K562 (cell line): Measurements from ENCODE around the gene CALML3. TPM values are rescaled to one million over a fixed set of nuclear protein-coding genes. Genes with fewer than 3 reads are reported as not detected.

Source experiments
- ADNP ChIP-seq: fragments of 200-800 bp; sonication (Bioruptor generic); IDR thresholded peaks from 2 replicates; pipeline ENCODE4 v1.6.1; 2016; ENCODE audit warnings: missing genetic modification characterization, missing compliant biosample characterization
- DDX20 ChIP-seq: fragments of 450-650 bp; IDR thresholded peaks from 2 replicates; pipeline ENCODE4 v1.6.1; 2016; ENCODE audit warnings: missing genetic modification characterization, low read depth, mild to moderate bottlenecking, missing compliant biosample characterization, moderate library complexity
- DIDO1 ChIP-seq: fragments of 450-650 bp; IDR thresholded peaks from 2 replicates; pipeline ENCODE4 v1.6.1; 2016; ENCODE audit warnings: low read depth, missing biosample characterization, missing genetic modification characterization
- HDGF ChIP-seq: fragments of 450-650 bp; IDR thresholded peaks from 2 replicates; pipeline ENCODE4 v1.6.1; 2016
- KDM2B ChIP-seq: fragments of 250-450 bp; sonication (Bioruptor Pico); IDR thresholded peaks from 2 replicates; pipeline ENCODE4 v1.8.0; 2021; ENCODE audit warnings: mild to moderate bottlenecking, moderate library complexity
- RBM15 ChIP-seq: fragments of 200-400 bp; formaldehyde crosslinking; IDR thresholded peaks from 2 replicates; pipeline ENCODE4 v1.6.1; 2018; ENCODE audit warnings: mild to moderate bottlenecking, low read length, moderate library complexity; ENCODE audit not compliant: insufficient read depth
- TRIM24 ChIP-seq, 2 experiments: fragments of 450-650 bp; IDR thresholded peaks; 2 replicates each; pipeline ENCODE4 v1.6.1; 2016
- YY1 ChIP-seq, 3 experiments: IDR thresholded peaks; 2 replicates each; pipeline ENCODE4 v1.6.1; 2011; ENCODE audit warnings: low read length in 2 of 3, mild to moderate bottlenecking in 2 of 3, moderate library complexity in 2 of 3, borderline replicate concordance in 1 of 3, control low read depth in 1 of 3, low read depth in 1 of 3; ENCODE audit not compliant: insufficient read depth in 3 of 3, insufficient replicate concordance in 2 of 3, control insufficient read depth in 1 of 3, insufficient read length in 1 of 3; ENCODE audit errors: extremely low read depth in 1 of 3
- ZFPM2 ChIP-seq: fragments of 250-450 bp; sonication (Bioruptor Pico); IDR thresholded peaks from 2 replicates; pipeline ENCODE4 v1.5.1; 2022; ENCODE audit warnings: mild to moderate bottlenecking
- ZNF311 ChIP-seq: fragments of 250-450 bp; sonication (Bioruptor Pico); IDR thresholded peaks from 2 replicates; pipeline ENCODE4 v1.4.0; 2020; ENCODE audit warnings: mild to moderate bottlenecking, moderate library complexity
- ZNF41 ChIP-seq: fragments of 250-450 bp; sonication (Bioruptor Pico); conservative IDR thresholded peaks from 2 replicates; pipeline ENCODE4 v1.4.0; 2020; ENCODE audit warnings: mild to moderate bottlenecking
- ZNF695 ChIP-seq: fragments of 450-650 bp; formaldehyde crosslinking; IDR thresholded peaks from 2 replicates; pipeline ENCODE4 v1.4.0; 2020; ENCODE audit warnings: mild to moderate bottlenecking, moderate library complexity
- polyA plus RNA-seq, 8 experiments: library from polyadenylated mRNA; depleted of rRNA in 4 of 8; stranded (reverse) in 5 of 8; unstranded in 3 of 8; fragments of >200 nt; fragmentation: Nextera tagmentation in 2 of 8; fragmentation: Illumina TruSeq in 1 of 8; extraction: Ambion mirVana in 2 of 8; extraction: Trizol in 1 of 8; gene quantifications; 2 replicates each; pipeline versions ENCODE4 v1.2.1 to v1.2.3, GENCODE V29; 2011 to 2014; ENCODE audit warnings: inconsistent platforms in 1 of 8, missing spikeins in 1 of 8
- total RNA-seq, 7 experiments: library from RNA; depleted of rRNA in 6 of 7; stranded (reverse); fragments of >200 nt in 6 of 7; fragmentation: Illumina TruSeq in 2 of 7; extraction: Trizol in 2 of 7; gene quantifications; 2 replicates each; pipeline versions ENCODE4 v1.2.1 to v1.2.3, GENCODE V29; 2011 to 2021; ENCODE audit warnings: low replicate concordance in 1 of 7
- TF ChIP-seq, protein P1 (sequence below), 2 experiments: IDR thresholded peaks in 1 of 2; conservative IDR thresholded peaks in 1 of 2; 2 replicates each; pipeline ENCODE4 v1.6.1; 2016; ENCODE audit warnings: low read depth in 2 of 2, mild to moderate bottlenecking in 1 of 2, missing compliant biosample characterization in 1 of 2, missing genetic modification characterization in 1 of 2, moderate library complexity in 1 of 2
- TF ChIP-seq, protein P2 (sequence below): fragments of 450-650 bp; IDR thresholded peaks from 2 replicates; pipeline ENCODE4 v1.6.1; 2017; ENCODE audit warnings: mild to moderate bottlenecking, moderate library complexity
- TF ChIP-seq, protein P3 (sequence below): sonication (generic); formaldehyde crosslinking; IDR thresholded peaks from 2 replicates; pipeline ENCODE4 v1.8.0; 2023; ENCODE audit warnings: missing genetic modification reagents, mild to moderate bottlenecking, borderline replicate concordance
- TF ChIP-seq, protein P4 (sequence below): sonication (generic); formaldehyde crosslinking; IDR thresholded peaks from 2 replicates; pipeline ENCODE4 v1.8.1; 2022; ENCODE audit warnings: missing genetic modification reagents

Gene CALML3
- total and polyA plus RNA-seq, 9 of the 15 experiments (the other 6 are each of a cell fraction or from before 2014, with no cell fraction given): not detected

DNA sequence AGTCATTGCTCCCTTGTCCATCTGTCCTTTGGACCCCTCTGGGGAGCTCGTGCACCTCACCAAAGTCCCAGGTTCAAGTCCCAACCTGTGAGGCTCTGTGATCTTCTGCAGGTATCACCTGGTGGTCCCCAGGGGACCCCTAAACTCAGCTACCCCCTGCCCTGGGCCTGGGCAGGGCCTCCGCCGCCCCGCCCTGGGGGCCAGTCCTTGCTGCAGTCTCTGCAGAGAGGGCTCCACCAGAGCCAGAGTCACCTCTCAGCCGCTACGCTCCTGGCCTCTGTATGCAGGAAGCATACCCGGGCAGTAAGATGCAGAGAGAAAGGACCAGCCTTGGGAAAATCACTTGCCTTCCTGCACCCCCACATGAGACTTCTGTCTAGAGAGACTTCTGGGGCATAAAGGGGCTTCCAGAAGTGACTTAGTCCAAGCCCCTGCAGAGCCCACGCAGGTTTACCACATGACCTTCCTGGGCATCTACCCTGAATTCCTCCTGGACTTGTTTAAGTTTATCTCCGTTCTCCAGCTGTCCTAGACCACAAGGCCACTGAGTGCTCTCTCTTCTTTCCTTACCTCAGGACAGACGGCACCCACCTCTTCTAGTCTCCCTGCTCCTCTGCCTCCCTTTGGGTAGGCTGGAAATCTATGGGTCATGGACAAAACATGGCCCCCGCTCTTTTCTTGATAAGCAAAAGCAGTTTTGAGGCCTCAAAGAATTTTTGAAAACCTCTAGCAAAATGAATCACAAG is 46.6 kb upstream of the CALML3 start (continued):
- TF ChIP-seq, protein P1, sequence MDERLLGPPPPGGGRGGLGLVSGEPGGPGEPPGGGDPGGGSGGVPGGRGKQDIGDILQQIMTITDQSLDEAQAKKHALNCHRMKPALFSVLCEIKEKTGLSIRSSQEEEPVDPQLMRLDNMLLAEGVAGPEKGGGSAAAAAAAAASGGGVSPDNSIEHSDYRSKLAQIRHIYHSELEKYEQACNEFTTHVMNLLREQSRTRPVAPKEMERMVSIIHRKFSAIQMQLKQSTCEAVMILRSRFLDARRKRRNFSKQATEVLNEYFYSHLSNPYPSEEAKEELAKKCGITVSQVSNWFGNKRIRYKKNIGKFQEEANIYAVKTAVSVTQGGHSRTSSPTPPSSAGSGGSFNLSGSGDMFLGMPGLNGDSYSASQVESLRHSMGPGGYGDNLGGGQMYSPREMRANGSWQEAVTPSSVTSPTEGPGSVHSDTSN (CRISPR knock-in tag; IDR thresholded peaks at IDR 0.05; ENCODE audit: low read depth): no peak
- TF ChIP-seq, protein P1 (tag; conservative IDR thresholded peaks at IDR 0.05; ENCODE audit: low read depth): no peak
- TF ChIP-seq ZNF41 (CRISPR knock-in tag): no peak
- TF ChIP-seq ZNF311 (CRISPR knock-in tag): no peak
- TF ChIP-seq DIDO1 (tag): no peak
- TF ChIP-seq TRIM24 (IDR thresholded peaks at IDR 0.05): no peak; a peak in 1 of 4 replicates
- TF ChIP-seq, protein P2, sequence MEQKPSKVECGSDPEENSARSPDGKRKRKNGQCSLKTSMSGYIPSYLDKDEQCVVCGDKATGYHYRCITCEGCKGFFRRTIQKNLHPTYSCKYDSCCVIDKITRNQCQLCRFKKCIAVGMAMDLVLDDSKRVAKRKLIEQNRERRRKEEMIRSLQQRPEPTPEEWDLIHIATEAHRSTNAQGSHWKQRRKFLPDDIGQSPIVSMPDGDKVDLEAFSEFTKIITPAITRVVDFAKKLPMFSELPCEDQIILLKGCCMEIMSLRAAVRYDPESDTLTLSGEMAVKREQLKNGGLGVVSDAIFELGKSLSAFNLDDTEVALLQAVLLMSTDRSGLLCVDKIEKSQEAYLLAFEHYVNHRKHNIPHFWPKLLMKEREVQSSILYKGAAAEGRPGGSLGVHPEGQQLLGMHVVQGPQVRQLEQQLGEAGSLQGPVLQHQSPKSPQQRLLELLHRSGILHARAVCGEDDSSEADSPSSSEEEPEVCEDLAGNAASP: no peak
- TF ChIP-seq HDGF: no peak
- TF ChIP-seq KDM2B: no peak
- TF ChIP-seq YY1 (IDR thresholded peaks at IDR 0.05; ENCODE audit: borderline replicate concordance in 1 of 3, control insufficient read depth in 1 of 3, extremely low read depth in 1 of 3, insufficient read depth in 3 of 3, insufficient read length in 1 of 3, insufficient replicate concordance in 2 of 3, low read depth in 1 of 3, low read length in 2 of 3): peak in 1 of 3 experiments; percentile 43
- TF ChIP-seq ZFPM2: no peak
- no peak for TF ChIP-seq RBM15
- no peak for TF ChIP-seq ZNF695 (CRISPR knock-in tag)
- TF ChIP-seq ADNP (tag): no peak
- TF ChIP-seq DDX20 (tag): no peak
- TF ChIP-seq, protein P3, sequence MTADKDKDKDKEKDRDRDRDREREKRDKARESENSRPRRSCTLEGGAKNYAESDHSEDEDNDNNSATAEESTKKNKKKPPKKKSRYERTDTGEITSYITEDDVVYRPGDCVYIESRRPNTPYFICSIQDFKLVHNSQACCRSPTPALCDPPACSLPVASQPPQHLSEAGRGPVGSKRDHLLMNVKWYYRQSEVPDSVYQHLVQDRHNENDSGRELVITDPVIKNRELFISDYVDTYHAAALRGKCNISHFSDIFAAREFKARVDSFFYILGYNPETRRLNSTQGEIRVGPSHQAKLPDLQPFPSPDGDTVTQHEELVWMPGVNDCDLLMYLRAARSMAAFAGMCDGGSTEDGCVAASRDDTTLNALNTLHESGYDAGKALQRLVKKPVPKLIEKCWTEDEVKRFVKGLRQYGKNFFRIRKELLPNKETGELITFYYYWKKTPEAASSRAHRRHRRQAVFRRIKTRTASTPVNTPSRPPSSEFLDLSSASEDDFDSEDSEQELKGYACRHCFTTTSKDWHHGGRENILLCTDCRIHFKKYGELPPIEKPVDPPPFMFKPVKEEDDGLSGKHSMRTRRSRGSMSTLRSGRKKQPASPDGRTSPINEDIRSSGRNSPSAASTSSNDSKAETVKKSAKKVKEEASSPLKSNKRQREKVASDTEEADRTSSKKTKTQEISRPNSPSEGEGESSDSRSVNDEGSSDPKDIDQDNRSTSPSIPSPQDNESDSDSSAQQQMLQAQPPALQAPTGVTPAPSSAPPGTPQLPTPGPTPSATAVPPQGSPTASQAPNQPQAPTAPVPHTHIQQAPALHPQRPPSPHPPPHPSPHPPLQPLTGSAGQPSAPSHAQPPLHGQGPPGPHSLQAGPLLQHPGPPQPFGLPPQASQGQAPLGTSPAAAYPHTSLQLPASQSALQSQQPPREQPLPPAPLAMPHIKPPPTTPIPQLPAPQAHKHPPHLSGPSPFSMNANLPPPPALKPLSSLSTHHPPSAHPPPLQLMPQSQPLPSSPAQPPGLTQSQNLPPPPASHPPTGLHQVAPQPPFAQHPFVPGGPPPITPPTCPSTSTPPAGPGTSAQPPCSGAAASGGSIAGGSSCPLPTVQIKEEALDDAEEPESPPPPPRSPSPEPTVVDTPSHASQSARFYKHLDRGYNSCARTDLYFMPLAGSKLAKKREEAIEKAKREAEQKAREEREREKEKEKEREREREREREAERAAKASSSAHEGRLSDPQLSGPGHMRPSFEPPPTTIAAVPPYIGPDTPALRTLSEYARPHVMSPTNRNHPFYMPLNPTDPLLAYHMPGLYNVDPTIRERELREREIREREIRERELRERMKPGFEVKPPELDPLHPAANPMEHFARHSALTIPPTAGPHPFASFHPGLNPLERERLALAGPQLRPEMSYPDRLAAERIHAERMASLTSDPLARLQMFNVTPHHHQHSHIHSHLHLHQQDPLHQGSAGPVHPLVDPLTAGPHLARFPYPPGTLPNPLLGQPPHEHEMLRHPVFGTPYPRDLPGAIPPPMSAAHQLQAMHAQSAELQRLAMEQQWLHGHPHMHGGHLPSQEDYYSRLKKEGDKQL (CRISPR knock-in tag): no peak
- TF ChIP-seq, protein P4, sequence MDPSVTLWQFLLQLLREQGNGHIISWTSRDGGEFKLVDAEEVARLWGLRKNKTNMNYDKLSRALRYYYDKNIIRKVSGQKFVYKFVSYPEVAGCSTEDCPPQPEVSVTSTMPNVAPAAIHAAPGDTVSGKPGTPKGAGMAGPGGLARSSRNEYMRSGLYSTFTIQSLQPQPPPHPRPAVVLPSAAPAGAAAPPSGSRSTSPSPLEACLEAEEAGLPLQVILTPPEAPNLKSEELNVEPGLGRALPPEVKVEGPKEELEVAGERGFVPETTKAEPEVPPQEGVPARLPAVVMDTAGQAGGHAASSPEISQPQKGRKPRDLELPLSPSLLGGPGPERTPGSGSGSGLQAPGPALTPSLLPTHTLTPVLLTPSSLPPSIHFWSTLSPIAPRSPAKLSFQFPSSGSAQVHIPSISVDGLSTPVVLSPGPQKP (CRISPR knock-in tag): no peak
